K562 (cell line): ENCODE results near the gene TMBIM4. TPM values are rescaled to one million over a fixed set of nuclear protein-coding genes. Genes with fewer than 3 reads are reported as not detected.
A peak's percentile ranks its signal among the peaks of the same experiment; 100 is the strongest.

Experiments
- CREBBP ChIP-seq: IDR thresholded peaks from one replicate; pipeline ENCODE4 v1.6.1; 2012; ENCODE audit warnings: low read depth, mild to moderate bottlenecking, control low read depth, inconsistent platforms, low read length
- DPF2 ChIP-seq: fragments of 450-650 bp; IDR thresholded peaks from 2 replicates; pipeline ENCODE4 v1.6.1; 2016
- ETV6 ChIP-seq, 3 experiments: fragments of 150-350 bp in 1 of 3; sonication (generic) in 1 of 3; formaldehyde crosslinking in 1 of 3; IDR thresholded peaks; 2 replicates each; pipeline versions ENCODE4 v1.6.1 to v1.8.0; 2014 to 2022; ENCODE audit warnings: borderline replicate concordance in 2 of 3, low read depth in 2 of 3, antibody characterized with exemption in 1 of 3, low read length in 1 of 3, mild to moderate bottlenecking in 1 of 3, missing genetic modification reagents in 1 of 3
- FOS ChIP-seq: IDR thresholded peaks from 3 replicates; pipeline ENCODE4 v1.6.1; 2011; ENCODE audit not compliant: insufficient read length; ENCODE audit errors: extremely low read depth
- GATAD2B ChIP-seq: fragments of 450-650 bp; IDR thresholded peaks from 2 replicates; pipeline ENCODE4 v1.6.1; 2017; ENCODE audit warnings: mild to moderate bottlenecking, borderline replicate concordance
- GMEB1 ChIP-seq: fragments of 250-450 bp; sonication (Bioruptor Pico); IDR thresholded peaks from 2 replicates; pipeline ENCODE4 v1.4.0; 2020; ENCODE audit warnings: mild to moderate bottlenecking
- GTF2E2 ChIP-seq: fragments of 200-800 bp; sonication (Bioruptor generic); IDR thresholded peaks from 2 replicates; pipeline ENCODE4 v1.6.1; 2016; ENCODE audit warnings: missing genetic modification characterization, missing compliant biosample characterization
- HCFC1 ChIP-seq: IDR thresholded peaks from 2 replicates; pipeline ENCODE4 v1.6.1; 2012; ENCODE audit warnings: low read depth, low read length, improper control_type of control experiment
- HDAC3 ChIP-seq: fragments of 450-650 bp; IDR thresholded peaks from 2 replicates; pipeline ENCODE4 v1.6.1; 2018; ENCODE audit warnings: borderline replicate concordance, mild to moderate bottlenecking, moderate library complexity; ENCODE audit not compliant: partially characterized antibody
- HEY1 ChIP-seq: fragments of 250-450 bp; sonication (Bioruptor Pico); IDR thresholded peaks from 2 replicates; pipeline ENCODE4 v1.5.0; 2020; ENCODE audit warnings: mild to moderate bottlenecking, moderate library complexity, borderline replicate concordance
- IRF9 ChIP-seq: fragments of 450-650 bp; IDR thresholded peaks from 2 replicates; pipeline ENCODE4 v1.6.1; 2016; ENCODE audit warnings: missing biosample characterization, missing genetic modification characterization
- NFRKB ChIP-seq: fragments of 450-650 bp; IDR thresholded peaks from 2 replicates; pipeline ENCODE4 v1.6.1; 2016; ENCODE audit warnings: low read depth
- NFXL1 ChIP-seq: fragments of 450-650 bp; formaldehyde crosslinking; IDR thresholded peaks from 2 replicates; pipeline ENCODE4 v1.4.0; 2021; ENCODE audit warnings: mild to moderate bottlenecking
- NUFIP1 ChIP-seq: fragments of 450-650 bp; IDR thresholded peaks from 2 replicates; pipeline ENCODE4 v1.6.1; 2018; ENCODE audit not compliant: partially characterized antibody
- PBX2 ChIP-seq, 2 experiments: IDR thresholded peaks in 1 of 2; conservative IDR thresholded peaks in 1 of 2; 2 replicates each; pipeline ENCODE4 v1.6.1; 2016; ENCODE audit warnings: low read depth in 2 of 2, mild to moderate bottlenecking in 1 of 2, missing compliant biosample characterization in 1 of 2, missing genetic modification characterization in 1 of 2, moderate library complexity in 1 of 2
- PTRF ChIP-seq: fragments of 450-650 bp; IDR thresholded peaks from 2 replicates; pipeline ENCODE4 v1.6.1; 2016; ENCODE audit warnings: mild to moderate bottlenecking, missing genetic modification characterization, missing compliant biosample characterization
- SIN3A ChIP-seq, 2 experiments: fragments of 150-350 bp in 1 of 2; IDR thresholded peaks; 2 replicates each; pipeline ENCODE4 v1.6.1; 2011 to 2016; ENCODE audit warnings: borderline replicate concordance in 2 of 2, low read depth in 2 of 2, low read length in 2 of 2, mild to moderate bottlenecking in 2 of 2, moderate library complexity in 2 of 2; ENCODE audit not compliant: control insufficient read depth in 1 of 2
- TCF15 ChIP-seq: fragments of 250-450 bp; sonication (Bioruptor Pico); IDR thresholded peaks from 2 replicates; pipeline ENCODE4 v1.8.0; 2022; ENCODE audit warnings: moderate library complexity, mild to moderate bottlenecking, inconsistent platforms
- ZNF121 ChIP-seq: sonication (generic); formaldehyde crosslinking; conservative IDR thresholded peaks from 2 replicates; pipeline ENCODE4 v1.8.0; 2022; ENCODE audit warnings: missing genetic modification reagents
- ZNF197 ChIP-seq: fragments of 200-800 bp; sonication (Bioruptor generic); IDR thresholded peaks from 2 replicates; pipeline ENCODE4 v1.6.1; 2016; ENCODE audit warnings: low read depth, missing genetic modification characterization, missing compliant biosample characterization
- ZNF212 ChIP-seq: fragments of 450-650 bp; formaldehyde crosslinking; IDR thresholded peaks from 2 replicates; pipeline ENCODE4 v1.4.0; 2020; ENCODE audit warnings: mild to moderate bottlenecking
- polyA plus RNA-seq, 8 experiments: library from polyadenylated mRNA; depleted of rRNA in 4 of 8; stranded (reverse) in 5 of 8; unstranded in 3 of 8; fragments of >200 nt; fragmentation: Nextera tagmentation in 2 of 8; fragmentation: Illumina TruSeq in 1 of 8; extraction: Ambion mirVana in 2 of 8; extraction: Trizol in 1 of 8; gene quantifications; 2 replicates each; pipeline versions ENCODE4 v1.2.1 to v1.2.3, GENCODE V29; 2011 to 2014; ENCODE audit warnings: inconsistent platforms in 1 of 8, missing spikeins in 1 of 8
- total RNA-seq, 7 experiments: library from RNA; depleted of rRNA in 6 of 7; stranded (reverse); fragments of >200 nt in 6 of 7; fragmentation: Illumina TruSeq in 2 of 7; extraction: Trizol in 2 of 7; gene quantifications; 2 replicates each; pipeline versions ENCODE4 v1.2.1 to v1.2.3, GENCODE V29; 2011 to 2021; ENCODE audit warnings: low replicate concordance in 1 of 7

Gene TMBIM4
- total and polyA plus RNA-seq, 9 of the 15 experiments (the other 6 are each of a cell fraction or from before 2014, with no cell fraction given): 18.6 to 272 (median 50.0) TPM

- TF ChIP-seq SIN3A (IDR thresholded peaks at IDR 0.05; ENCODE audit: borderline replicate concordance in 2 of 2, control insufficient read depth in 1 of 2, low read depth in 2 of 2, low read length in 2 of 2): peak; percentile 43 to 76; a peak in 2 of 4 replicates
- TF ChIP-seq HCFC1: peak; percentile 70
- TF ChIP-seq NFXL1 (CRISPR knock-in tag): no peak
- TF ChIP-seq NFRKB: peak; percentile 67
- TF ChIP-seq HEY1 (CRISPR knock-in tag): no peak
- TF ChIP-seq PBX2 (CRISPR knock-in tag; IDR thresholded peaks at IDR 0.05; ENCODE audit: low read depth): no peak
- TF ChIP-seq PBX2 (tag; conservative IDR thresholded peaks at IDR 0.05; ENCODE audit: low read depth): no peak
- no peak for TF ChIP-seq TCF15
- TF ChIP-seq GMEB1 (CRISPR knock-in tag): no peak
- no peak for TF ChIP-seq CREBBP
- TF ChIP-seq PTRF (tag): no peak
- TF ChIP-seq HDAC3: no peak
- no peak for TF ChIP-seq ETV6 (IDR thresholded peaks at IDR 0.05; ENCODE audit: borderline replicate concordance in 1 of 2, low read depth in 2 of 2, low read length in 1 of 2)
- TF ChIP-seq ETV6 (CRISPR knock-in tag; IDR thresholded peaks at IDR 0.05; ENCODE audit: borderline replicate concordance): no peak
- TF ChIP-seq ZNF212 (CRISPR knock-in tag): no peak
- no peak for TF ChIP-seq ZNF197
- no peak for TF ChIP-seq NUFIP1
- no peak for TF ChIP-seq IRF9 (tag)
- no peak for TF ChIP-seq ZNF121 (CRISPR knock-in tag)
- TF ChIP-seq FOS: no peak
- TF ChIP-seq GTF2E2 (tag): no peak
- no peak for TF ChIP-seq DPF2
- no peak for TF ChIP-seq GATAD2B
Measured at GRCh38 chr12:66130267-66131066, 39.3 kb downstream of the TMBIM4 start, which contains the start of gene LLPH (continued).
